AG04450 (cell line): ENCODE data around the gene HACD3. TPM values are rescaled to one million over a fixed set of nuclear protein-coding genes. Genes with fewer than 3 reads are reported as not detected.

Experiments
- CTCF ChIA-PET: fragments of 300-600, 350-600 bp; formaldehyde crosslinking; extraction: SDS; loops from one replicate; lab custom pipeline; 2022; ENCODE audit warnings: antibody characterized with exemption, inconsistent platforms; lab: Charles Lee
- POLR2A ChIA-PET: fragments of 350-600 bp; formaldehyde crosslinking; extraction: SDS; loops from one replicate; lab custom pipeline; 2021; ENCODE audit warnings: antibody characterized with exemption, inconsistent platforms; lab: Yijun Ruan, JAX
- DNase-seq: peaks from one replicate; pipeline ENCODE4 v3.0.0-alpha.2; 2011; ENCODE audit warnings: low read depth, low spot score
- H3K27ac ChIP-seq: one replicate; pipeline ENCODE4 v1.5.1; 2012; ENCODE audit warnings: low read depth, low read length, control low read depth
- H3K27me3 ChIP-seq: one replicate; pipeline ENCODE4 v1.6.0; 2012; ENCODE audit warnings: low read length; ENCODE audit not compliant: control insufficient read depth, insufficient read depth
- H3K4me3 ChIP-seq: 2 replicates; pipeline ENCODE4 v1.5.1; 2011; ENCODE audit warnings: mild to moderate bottlenecking, low read depth, low read length, control low read depth
- H3K9me3 ChIP-seq: 2 replicates; pipeline ENCODE4 v1.5.1; 2012; ENCODE audit warnings: low read length; ENCODE audit not compliant: control insufficient read depth, insufficient read depth
- CTCF ChIP-seq: IDR thresholded peaks from 2 replicates; pipeline ENCODE4 v1.5.1; 2011; ENCODE audit warnings: low read depth, low read length, control low read depth, inconsistent platforms
- polyA plus RNA-seq: library from polyadenylated mRNA; depleted of rRNA; stranded (reverse); fragments of >200 nt; gene quantifications from 2 replicates; pipeline ENCODE4 v1.2.3, GENCODE V29; 2011

HACD3 gene
- polyA plus RNA-seq, 1 experiment: 130 TPM

GRCh38 chr15:65578904-65579728 is 48.9 kb downstream of the HACD3 start:
- no peak for TF ChIP-seq CTCF
- CTCF ChIA-PET: interaction anchor here (1.5 kb wide), 1 partner anchor 178 kb away, joined by 4 read pairs; no protein-coding TSS in a partner anchor
- Histone ChIP-seq H3K27ac (no peak overlapping the region), H3K27me3 (no peaks in the 10 kb centered on the region), H3K9me3 (no peaks in the 10 kb centered on the region), H3K4me3 (no peak overlapping the region)
- DNase-seq: no peak
- POLR2A ChIA-PET: interaction anchor here (1.1 kb wide), 1 partner anchor 32 kb away, joined by 4 read pairs; the partner anchor contains the start of gene INTS14

GRCh38 chr15:65579762-65580161 is 49.5 kb downstream of the HACD3 start:
- Histone ChIP-seq H3K9me3 (no peaks in the 10 kb centered on the region), H3K4me3 (no peak overlapping the region), H3K27me3 (no peaks in the 10 kb centered on the region), H3K27ac (peak overlapping the region; percentile 59)
- no peak for DNase-seq
- POLR2A ChIA-PET: interaction anchor here (0.7 kb wide), 1 partner anchor 47 kb away, joined by 3 read pairs; no protein-coding TSS in a partner anchor
- CTCF ChIA-PET: interaction anchor here (1.4 to 1.5 kb wide), 2 partner anchors 16 to 178 kb away, joined by 4 read pairs; no protein-coding TSS in a partner anchor
- no peak for TF ChIP-seq CTCF

GRCh38 chr15:65580287-65580686 is 50.0 kb downstream of the HACD3 start:
- H3K9me3 ChIP-seq: no peaks in the 10 kb centered on the region
- no peak overlapping the region for H3K4me3 ChIP-seq
- DNase-seq: peak; percentile 29
- no peaks in the 10 kb centered on the region for H3K27me3 ChIP-seq
- POLR2A ChIA-PET: interaction anchor here (0.7 kb wide), 1 partner anchor 48 kb away, joined by 3 read pairs; no protein-coding TSS in a partner anchor
- TF ChIP-seq CTCF: no peak
- CTCF ChIA-PET: interaction anchor here (0.6 to 1.5 kb wide), 3 partner anchors 15 to 275 kb away, joined by 4 to 5 read pairs (median 4); no protein-coding TSS in a partner anchor
- peak overlapping the region; percentile 59 for H3K27ac ChIP-seq

- POLR2A ChIA-PET: no interaction called here
- CTCF ChIA-PET: no interaction called here
- no peak for DNase-seq
- Histone ChIP-seq H3K9me3 (no peaks in the 10 kb centered on the region), H3K27me3 (no peaks in the 10 kb centered on the region), H3K27ac (no peak overlapping the region), H3K4me3 (no peak overlapping the region)
- TF ChIP-seq CTCF: no peak
These were observed 53.4 kb downstream of the HACD3 start for GRCh38 chr15:65583701-65584100.

GRCh38 chr15:65584241-65584640 is 54.0 kb downstream of the HACD3 start:
- ChIA-PET POLR2A (no interaction called here), CTCF (interaction anchor here (1.6 kb wide), 1 partner anchor 12 kb away, joined by 5 read pairs; no protein-coding TSS in a partner anchor)
- Histone ChIP-seq H3K4me3 (no peak overlapping the region), H3K27ac (no peak overlapping the region), H3K27me3 (no peaks in the 10 kb centered on the region), H3K9me3 (no peaks in the 10 kb centered on the region)
- TF ChIP-seq CTCF: no peak
- no peak for DNase-seq
